Type B pancreatic cell (in vitro differentiated cells): Measurements from ENCODE around the gene TUNAR. TPM values are rescaled to one million over a fixed set of nuclear protein-coding genes. Genes with fewer than 3 reads are reported as not detected.

Source experiments
- DNase-seq: peaks from one replicate; pipeline ENCODE4 v3.0.0; 2021; ENCODE audit warnings: mixed read lengths; ENCODE audit not compliant: unreplicated experiment; ENCODE audit errors: extremely low spot score
- H3K27ac Mint-ChIP-seq: 2 replicates; pipeline ENCODE4 v1.8.0; 2021; ENCODE audit warnings: mild to moderate bottlenecking, mixed read lengths
- H3K27me3 Mint-ChIP-seq: 2 replicates; pipeline ENCODE4 v1.8.0; 2021; ENCODE audit warnings: mixed read lengths
- H3K36me3 Mint-ChIP-seq: 2 replicates; pipeline ENCODE4 v1.8.0; 2021; ENCODE audit warnings: mixed read lengths
- H3K4me1 Mint-ChIP-seq: one replicate; pipeline ENCODE4 v1.8.0; 2021; ENCODE audit warnings: mixed read lengths; ENCODE audit not compliant: unreplicated experiment
- H3K4me3 Mint-ChIP-seq: 2 replicates; pipeline ENCODE4 v1.8.0; 2021; ENCODE audit warnings: mild to moderate bottlenecking, mixed read lengths
- H3K9me3 Mint-ChIP-seq: 2 replicates; pipeline ENCODE4 v1.8.0; 2021; ENCODE audit warnings: mixed read lengths
- CTCF ChIP-seq: fragments of 200-600 bp; sonication (generic); conservative IDR thresholded peaks from 2 replicates; pipeline ENCODE4 v1.5.0; 2021; ENCODE audit warnings: antibody characterized with exemption, mild to moderate bottlenecking
- total RNA-seq: library from RNA; stranded (reverse); gene quantifications from 2 replicates; pipeline ENCODE4 v1.2.1, GENCODE V29; 2021; ENCODE audit warnings: low replicate concordance

TUNAR gene
- total RNA-seq, 1 donor from 2014 or later = 7.4 TPM

GRCh38 chr14:95857275-95857674, 19.4 kb upstream of the TUNAR start:
- Mint-ChIP-seq H3K36me3 (no peaks in the 10 kb centered on the region), H3K4me1 (no peaks in the 10 kb centered on the region), H3K27me3 (peaks cover 22% of the 10 kb centered on the region), H3K27ac (no peak overlapping the region), H3K4me3 (no peak overlapping the region), H3K9me3 (no peaks in the 10 kb centered on the region)
- no peak for DNase-seq
- TF ChIP-seq CTCF = no peak

DNA sequence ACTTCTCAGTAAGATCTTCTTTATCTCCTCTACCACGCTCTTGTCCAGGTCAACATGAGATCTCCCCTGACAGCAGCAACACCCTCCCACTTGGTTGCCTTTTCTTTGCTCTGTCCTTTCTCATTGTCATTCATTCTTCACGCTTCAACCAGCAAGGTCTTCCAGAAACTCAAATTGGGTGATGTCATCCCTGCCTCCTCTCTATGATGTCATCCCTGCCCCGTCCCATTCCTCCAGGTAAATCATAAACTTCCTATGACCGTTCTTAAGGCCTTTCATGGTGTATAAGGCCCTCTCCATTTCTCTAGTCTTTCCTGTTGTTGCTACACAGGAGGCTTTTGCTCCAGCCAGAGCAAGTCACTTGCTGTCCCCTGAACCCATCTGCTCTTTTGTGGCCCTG, 17.7 kb upstream of the TUNAR start:
- Mint-ChIP-seq H3K9me3 (no peaks in the 10 kb centered on the region), H3K36me3 (no peaks in the 10 kb centered on the region), H3K27ac (no peak overlapping the region), H3K4me3 (no peak overlapping the region), H3K4me1 (no peaks in the 10 kb centered on the region), H3K27me3 (peaks cover 21% of the 10 kb centered on the region)
- no peak for TF ChIP-seq CTCF
- DNase-seq = no peak

GRCh38 chr14:95862243-95862642, 14.4 kb upstream of the TUNAR start:
- H3K4me3 Mint-ChIP-seq = no peak overlapping the region
- DNase-seq = no peak
- no peak overlapping the region for H3K27ac Mint-ChIP-seq
- H3K9me3 Mint-ChIP-seq = no peaks in the 10 kb centered on the region
- TF ChIP-seq CTCF = no peak
- H3K4me1 Mint-ChIP-seq = no peaks in the 10 kb centered on the region
- H3K27me3 Mint-ChIP-seq = peaks cover 47% of the 10 kb centered on the region
- H3K36me3 Mint-ChIP-seq = no peaks in the 10 kb centered on the region

DNA sequence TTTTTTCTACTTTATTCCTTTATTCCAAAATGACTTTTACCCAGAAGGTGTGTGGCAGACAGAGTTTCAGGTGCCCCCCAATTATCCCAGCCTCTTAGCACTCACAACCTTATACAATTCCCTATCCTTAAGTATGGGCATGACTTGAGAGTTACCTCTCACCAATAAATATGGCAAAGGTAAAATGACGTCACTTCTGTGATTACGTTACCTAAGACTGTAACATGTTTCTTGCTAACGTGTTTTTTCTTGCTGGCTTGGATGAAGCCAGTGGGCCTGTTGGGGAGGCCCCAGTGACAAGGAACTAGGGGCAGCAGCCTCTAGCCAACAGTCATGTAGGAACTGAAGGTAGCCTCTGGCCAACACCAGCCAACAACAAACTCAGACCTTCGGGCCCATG, 13.3 kb upstream of the TUNAR start:
- H3K4me3 Mint-ChIP-seq = no peak overlapping the region
- no peaks in the 10 kb centered on the region for H3K9me3 Mint-ChIP-seq
- no peaks in the 10 kb centered on the region for H3K4me1 Mint-ChIP-seq

GRCh38 chr14:95869776-95870175, 6.9 kb upstream of the TUNAR start:
- no peak for DNase-seq
- H3K36me3 Mint-ChIP-seq = no peaks in the 10 kb centered on the region
- no peak overlapping the region for H3K27ac Mint-ChIP-seq
- peaks cover 81% of the 10 kb centered on the region for H3K27me3 Mint-ChIP-seq
- TF ChIP-seq CTCF = no peak
- H3K4me3 Mint-ChIP-seq = no peak overlapping the region
- H3K4me1 Mint-ChIP-seq = no peaks in the 10 kb centered on the region
- H3K9me3 Mint-ChIP-seq = no peaks in the 10 kb centered on the region

More for the DNA sequence above, 13.3 kb upstream of the TUNAR start:
- no peak overlapping the region for H3K27ac Mint-ChIP-seq
- peaks cover 52% of the 10 kb centered on the region for H3K27me3 Mint-ChIP-seq
- no peak for TF ChIP-seq CTCF
- DNase-seq = no peak
- H3K36me3 Mint-ChIP-seq = no peaks in the 10 kb centered on the region

GRCh38 chr14:95870772-95871171, 5.9 kb upstream of the TUNAR start:
- H3K36me3 Mint-ChIP-seq = no peaks in the 10 kb centered on the region
- no peaks in the 10 kb centered on the region for H3K9me3 Mint-ChIP-seq
- TF ChIP-seq CTCF = no peak
- H3K4me3 Mint-ChIP-seq = no peak overlapping the region
- H3K27me3 Mint-ChIP-seq = peaks cover 83% of the 10 kb centered on the region
- H3K27ac Mint-ChIP-seq = no peak overlapping the region
- DNase-seq = no peak
- no peaks in the 10 kb centered on the region for H3K4me1 Mint-ChIP-seq
